ENCODE measurements around the gene KCNE5.
"Not testable (repeated sequence)": the region's sequence is repeated elsewhere in the genome, so short reads cannot be mapped to it uniquely, and the experiment has no call there.

The KCNE5 gene, protein sequence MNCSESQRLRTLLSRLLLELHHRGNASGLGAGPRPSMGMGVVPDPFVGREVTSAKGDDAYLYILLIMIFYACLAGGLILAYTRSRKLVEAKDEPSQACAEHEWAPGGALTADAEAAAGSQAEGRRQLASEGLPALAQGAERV

DNA sequence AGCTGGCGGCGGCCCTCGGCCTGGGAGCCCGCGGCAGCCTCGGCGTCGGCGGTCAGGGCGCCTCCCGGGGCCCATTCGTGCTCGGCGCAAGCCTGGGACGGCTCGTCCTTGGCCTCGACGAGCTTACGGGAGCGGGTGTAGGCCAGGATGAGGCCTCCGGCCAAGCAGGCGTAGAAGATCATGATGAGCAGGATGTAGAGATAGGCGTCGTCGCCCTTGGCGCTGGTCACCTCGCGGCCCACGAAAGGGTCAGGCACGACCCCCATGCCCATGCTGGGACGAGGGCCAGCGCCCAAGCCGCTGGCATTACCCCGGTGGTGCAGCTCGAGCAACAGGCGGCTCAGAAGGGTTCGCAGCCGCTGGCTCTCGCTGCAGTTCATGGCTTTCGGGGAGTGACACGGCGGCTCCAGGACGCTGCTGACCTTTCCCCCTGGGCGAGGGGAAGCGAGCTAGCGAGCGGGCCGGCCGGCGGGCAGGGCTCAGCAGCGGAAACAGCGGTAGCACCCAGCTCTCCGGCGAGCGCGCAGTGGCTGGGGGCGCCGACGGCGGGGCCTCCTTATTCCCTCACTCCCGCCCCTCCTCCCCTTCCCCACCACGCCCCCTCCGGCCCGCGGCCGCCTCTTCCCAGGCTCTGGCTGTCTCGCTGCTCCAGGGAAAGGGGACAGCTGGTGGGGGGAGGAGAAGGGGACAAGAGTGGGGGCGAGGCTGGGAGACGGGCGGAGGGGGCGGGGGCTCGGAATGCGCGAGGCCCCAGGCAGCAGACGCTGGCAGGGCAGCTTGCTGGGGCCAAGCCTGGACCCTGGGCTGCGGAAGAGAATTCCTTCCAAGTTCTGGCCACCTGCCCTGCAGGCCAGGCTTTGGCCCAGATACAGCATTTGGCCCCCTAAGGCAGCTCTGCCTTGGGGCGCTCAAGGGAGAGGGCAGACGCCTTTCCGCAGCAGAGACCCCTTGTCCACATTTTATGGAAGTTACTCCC lies at the start of gene KCNE5:
Gene KCNE5, minus strand, starts transcription at position 532 of the 976 bp plus-strand sequence. Its CDS starts 152 bp downstream, at position 380.
- DNase-seq, result peak; percentile 68

DNA sequence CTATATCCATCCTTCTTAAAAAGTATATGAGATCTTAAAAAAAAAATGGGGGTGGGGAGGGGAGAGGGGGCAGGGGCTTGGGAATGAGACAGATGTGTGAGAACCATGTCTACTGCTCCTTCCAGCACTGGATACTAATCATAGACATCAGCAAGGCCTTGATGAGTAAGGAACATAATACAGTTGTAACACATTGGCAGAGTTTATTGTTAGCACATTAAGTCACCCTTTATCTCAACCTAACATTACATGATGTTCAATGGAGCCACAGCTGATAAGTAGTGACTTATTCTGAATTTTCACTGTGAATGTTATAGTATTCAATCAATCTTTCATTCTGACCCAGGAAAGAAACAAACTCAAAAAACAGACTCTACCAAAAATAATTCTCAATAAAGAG lies 47.3 kb upstream of the KCNE5 start:
- no peak for DNase-seq

DNA sequence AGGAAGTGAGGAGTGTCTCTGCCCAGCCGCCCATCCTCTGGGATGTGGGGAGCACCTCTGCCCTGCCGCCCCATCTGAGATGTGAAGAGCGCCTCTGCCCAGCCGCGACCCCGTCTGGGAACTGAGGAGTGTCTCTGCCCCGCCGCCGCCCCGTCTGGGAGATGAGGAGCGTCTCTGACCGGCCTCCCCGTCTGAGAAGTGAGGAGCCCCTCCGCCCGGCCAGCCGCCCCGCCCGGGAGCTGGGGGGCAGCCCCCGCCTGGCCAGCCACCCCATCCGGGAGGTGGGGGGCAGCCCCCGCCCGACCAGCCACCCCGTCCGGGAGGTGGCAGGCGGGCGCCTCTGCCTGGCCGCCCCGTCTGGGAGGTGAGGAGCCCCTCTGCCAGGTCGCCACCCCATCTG lies 46.2 kb upstream of the KCNE5 start:
- not testable (repeated sequence) for DNase-seq

DNA sequence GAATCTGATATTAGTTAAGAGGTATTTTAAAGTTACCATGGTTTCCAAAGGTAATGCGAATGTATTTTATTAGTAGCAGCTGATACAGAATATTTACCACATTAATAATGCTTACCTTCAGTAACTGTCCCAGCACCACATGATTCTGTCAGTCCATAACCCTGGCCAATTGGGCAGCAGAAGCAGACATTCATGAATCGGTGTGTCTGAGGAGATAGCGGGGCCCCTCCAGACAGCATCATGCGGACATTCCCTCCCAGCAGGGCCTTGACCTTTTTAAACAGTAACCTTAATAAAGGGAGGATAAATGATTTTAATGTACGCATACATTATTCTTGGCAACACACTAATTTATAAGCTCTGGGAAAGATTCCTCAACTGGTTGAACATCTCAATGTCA lies 43.0 kb upstream of the KCNE5 start:
- no peak for DNase-seq

DNA sequence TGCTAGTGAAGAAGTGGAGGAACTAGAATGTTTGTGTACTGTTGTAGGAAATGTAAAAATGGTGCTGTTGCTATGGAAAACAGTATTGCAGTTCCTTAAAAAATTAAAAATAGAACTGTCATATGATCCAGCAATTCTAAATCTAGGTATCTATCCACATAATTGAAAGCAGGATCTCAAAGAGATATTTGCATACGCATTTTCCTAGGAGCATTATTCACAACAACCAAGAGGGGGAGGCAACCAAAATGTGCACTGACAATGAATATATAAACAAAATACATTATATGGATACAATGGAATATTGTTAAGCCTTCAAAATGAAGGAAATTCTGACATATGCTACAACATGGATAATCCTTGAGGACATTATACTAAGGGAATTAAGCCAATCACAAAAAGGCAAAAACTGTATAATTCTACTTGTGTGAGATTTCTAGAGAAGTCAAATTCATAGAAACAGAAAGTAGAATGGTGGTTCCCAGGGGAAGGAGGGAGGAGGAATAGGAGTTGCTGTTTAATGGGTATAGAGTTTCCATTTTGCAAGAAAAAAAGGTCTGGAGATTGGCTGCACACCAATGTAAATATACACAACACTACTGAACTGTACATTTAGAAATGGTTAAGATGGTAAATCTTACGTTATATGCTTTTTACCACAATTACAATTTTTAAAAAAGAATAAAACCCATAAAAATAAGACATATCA lies 35.6 kb upstream of the KCNE5 start:
- DNase-seq, result no peak

DNA sequence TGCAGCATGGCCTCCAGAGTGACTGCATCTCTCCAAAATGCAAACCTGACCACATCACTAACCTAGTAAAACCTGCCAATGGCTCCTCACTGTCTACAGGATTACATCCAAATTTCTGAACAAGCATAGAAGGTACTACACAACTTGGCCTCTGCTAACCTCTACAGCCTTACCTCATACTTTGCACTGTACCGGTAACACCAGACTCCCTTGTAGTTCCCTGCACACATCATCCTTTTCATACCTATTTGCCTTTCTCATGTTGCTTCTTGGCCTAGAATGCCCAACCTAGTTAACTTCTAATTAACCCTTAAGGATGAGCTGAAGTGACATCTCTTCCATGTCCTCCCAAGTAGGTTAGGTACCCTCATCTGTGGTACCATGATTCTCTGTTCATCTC lies 33.4 kb upstream of the KCNE5 start:
- DNase-seq, result no peak

DNA sequence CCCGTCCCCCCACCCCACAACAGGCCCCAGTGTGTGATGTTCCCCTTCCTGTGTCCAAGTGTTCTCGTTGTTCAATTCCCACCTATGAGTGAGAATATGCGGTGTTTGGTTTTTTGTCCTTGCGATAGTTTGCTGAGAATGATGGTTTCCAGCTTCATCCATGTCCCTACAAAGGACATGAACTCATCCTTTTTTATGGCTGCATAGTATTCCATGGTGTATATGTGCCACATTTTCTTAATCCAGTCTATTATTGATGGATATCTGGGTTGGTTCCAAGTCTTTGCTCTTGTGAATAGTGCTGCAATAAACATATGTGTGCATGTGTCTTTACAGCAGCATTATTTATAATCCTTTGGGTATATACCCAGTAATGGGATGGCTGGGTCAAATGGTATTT lies 32.4 kb upstream of the KCNE5 start:
- not testable (repeated sequence) for DNase-seq

GRCh38 chrX:109656774-109657173 lies 31.8 kb upstream of the KCNE5 start:
- no peak for DNase-seq

- DNase-seq, result no peak
These were observed 30.7 kb upstream of the KCNE5 start for GRCh38 chrX:109655502-109656201.

DNA sequence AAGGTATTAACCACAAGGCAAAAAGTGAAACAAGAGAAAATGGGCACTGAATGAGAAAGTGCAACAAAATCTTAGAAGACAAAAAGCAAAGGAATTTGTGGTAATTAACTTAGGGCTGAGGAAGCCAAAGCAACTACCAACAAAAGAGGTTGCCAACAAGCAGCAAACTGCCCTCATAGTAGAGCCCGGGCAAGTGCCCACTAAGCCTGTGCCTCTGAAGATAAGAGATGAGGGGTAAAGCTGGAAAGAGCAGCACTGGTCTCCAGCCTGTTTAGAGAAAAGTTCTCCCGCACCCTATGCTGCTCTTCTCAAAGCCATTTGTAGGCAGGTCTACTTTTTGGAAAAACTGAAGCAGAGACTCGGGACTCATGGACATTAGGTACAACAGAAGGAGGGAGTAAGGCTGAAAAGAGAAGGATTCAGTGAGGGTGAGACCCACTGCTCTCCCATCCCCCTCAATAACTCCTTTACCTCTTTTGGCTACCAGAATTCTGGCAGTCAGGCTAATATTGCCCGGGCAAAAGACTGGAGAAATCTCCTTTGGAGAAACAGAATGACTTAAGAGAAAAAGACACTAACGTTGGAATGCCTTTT lies 29.6 kb upstream of the KCNE5 start:
- no peak for DNase-seq

DNA sequence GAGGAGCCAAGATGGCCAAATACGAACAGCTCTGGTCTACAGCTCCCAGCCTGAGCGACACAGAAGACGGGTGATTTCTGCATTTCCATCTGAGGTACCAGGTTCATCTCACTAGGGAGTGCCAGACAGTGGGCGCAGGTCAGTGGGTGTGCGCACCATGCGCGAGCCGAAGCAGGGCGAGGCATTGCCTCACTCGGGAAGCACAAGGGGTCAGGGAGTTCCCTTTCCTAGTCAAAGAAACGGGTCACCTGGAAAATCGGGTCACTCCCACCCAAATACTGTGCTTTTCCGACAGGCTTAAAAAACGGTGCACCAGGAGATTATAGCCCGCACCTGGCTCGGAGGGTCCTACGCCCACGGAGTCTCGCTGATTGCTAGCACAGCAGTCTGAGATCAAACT lies 19.7 kb upstream of the KCNE5 start:
- DNase-seq, result not testable (repeated sequence)

GRCh38 chrX:109643687-109644086 lies 18.7 kb upstream of the KCNE5 start:
- no peak for DNase-seq

GRCh38 chrX:109638158-109638557 lies 13.2 kb upstream of the KCNE5 start:
- DNase-seq, result no peak

- DNase-seq, result not testable (repeated sequence)
These were observed 12.5 kb upstream of the KCNE5 start for GRCh38 chrX:109637477-109637876.

DNA sequence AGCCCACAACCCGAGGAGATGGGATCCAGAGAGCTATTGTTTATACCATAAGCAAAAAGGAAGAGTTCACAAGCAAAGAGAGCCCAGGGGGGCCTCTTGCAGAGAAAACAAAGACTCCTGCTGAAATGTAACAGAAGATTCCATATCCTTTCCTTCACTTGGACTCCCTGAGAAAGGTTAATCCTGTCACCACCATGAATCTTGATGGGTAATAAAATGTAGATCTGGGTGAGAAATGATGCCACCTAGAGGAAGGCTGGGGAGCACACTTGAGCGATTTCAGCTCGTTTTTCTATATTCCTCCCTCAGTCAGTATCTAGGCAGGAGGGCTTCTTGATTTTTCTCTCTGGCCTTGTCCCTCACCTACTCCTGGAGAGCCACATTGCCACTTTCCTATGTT lies 10.2 kb upstream of the KCNE5 start:
- no peak for DNase-seq

DNA sequence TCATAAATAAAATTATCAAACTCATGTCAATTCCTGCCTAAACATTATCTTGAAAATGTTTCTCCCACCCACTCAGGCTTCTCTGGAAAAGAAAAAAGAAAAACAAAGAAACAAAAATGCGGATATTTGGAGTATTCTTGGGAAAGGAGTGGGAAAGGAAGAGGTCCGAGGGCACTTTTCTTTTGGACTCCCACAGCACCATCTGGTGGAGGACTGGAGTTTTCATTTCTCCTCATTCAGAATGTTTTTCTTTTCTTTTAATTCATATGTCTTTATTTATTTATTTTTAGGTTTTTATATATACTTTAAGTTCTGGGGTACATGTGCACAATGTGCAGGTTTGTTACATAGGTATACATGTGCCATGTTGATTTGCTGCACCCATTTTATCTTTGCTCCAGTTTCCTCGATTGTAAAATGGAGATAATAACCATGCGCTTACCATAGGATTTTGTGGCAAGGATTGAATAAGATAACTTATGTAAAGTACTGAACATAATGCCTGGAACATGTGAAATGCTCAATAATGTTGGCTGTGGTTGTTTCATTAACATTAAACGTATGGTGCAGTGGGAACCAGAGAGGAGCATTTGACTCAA lies 8.0 kb upstream of the KCNE5 start:
- no peak for DNase-seq

DNA sequence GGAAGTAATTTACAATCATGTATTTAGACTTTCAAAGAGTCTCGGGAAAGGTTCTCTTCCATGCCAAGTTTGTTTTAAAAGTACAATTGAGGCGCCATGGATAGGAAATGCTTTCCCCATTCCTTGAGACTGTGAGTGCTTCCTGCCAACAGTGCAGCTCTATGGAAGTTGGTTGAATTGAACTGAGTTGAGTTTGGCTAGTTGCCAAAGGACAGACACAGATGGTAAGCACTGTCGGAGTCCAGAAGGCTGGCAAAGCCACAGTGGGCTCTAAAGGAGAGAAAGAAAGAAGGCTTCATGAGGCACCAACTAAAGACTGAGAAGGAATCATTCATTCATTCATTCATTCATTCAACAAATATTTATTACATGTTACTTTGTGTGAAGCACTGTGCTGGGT lies 4.3 kb upstream of the KCNE5 start:
- no peak for DNase-seq

DNA sequence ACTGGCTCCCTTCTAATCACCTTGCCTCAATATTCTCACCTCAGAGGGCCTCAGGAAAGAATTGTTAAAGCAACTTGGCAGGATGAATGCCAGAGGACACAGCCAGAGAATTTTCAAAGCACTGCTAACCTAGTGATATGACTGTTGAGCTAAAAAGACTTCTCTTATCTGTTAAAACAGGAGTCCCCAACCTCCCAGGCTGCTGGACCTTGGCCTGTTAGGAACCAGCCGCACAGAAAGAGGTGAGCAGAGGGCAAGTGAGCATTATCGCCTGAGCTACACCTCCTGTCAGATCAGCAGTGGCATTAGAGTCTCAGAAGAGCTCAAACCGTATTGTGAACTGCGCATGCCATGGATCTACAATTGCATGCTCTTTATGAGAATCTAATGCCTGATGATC lies 1.7 kb upstream of the KCNE5 start:
- DNase-seq, result no peak

DNA sequence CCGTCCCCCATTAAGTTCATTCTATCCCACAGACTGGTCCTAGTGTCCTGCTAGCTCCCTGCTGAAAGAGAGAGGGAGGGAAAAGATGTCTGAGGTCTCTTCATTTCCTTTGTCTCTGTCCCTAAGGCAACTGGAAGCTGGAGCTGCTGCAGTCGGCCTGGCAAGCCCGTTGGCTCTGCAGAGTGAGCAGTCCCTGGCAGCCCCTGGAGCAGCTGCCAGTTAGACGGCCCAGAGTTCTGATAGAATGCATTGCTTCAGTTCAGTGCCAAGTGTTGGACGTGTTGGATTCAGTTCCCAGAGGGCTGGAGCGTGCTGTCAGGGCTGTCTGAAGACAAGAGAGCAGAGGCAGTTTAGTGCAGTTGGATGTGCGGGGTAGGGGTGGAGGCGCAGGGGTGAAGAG lies 975 bp downstream of the KCNE5 start:
- peak; percentile 35 for DNase-seq

DNA sequence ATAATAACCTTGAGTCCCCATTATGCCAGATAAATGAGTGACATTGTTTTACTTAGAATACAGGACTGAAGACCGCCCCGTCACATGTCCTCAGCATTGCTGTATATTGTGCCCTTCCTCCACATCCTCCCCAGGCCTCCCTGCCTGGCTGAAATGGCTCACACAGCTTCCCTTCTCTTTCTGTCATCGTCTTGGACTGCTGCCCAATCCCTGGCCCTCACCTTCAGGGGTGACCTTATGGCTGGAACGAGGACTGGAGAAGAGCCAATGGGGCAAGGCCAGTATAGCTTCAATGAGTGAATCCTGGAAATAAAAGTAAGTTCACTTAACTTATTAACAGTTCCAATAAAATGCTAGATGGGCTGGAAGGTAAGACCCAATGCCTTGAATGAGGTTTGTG lies 2.7 kb downstream of the KCNE5 start:
- no peak for DNase-seq

- DNase-seq, result no peak
These were observed 5.2 kb downstream of the KCNE5 start for GRCh38 chrX:109619771-109620170.

GRCh38 chrX:109614951-109615350 lies 10.0 kb downstream of the KCNE5 start:
- no peak for DNase-seq

Data from left hindlimb (tissue), 1 donor.